ENCODE data around the gene CD2.

Gene CD2

DNA sequence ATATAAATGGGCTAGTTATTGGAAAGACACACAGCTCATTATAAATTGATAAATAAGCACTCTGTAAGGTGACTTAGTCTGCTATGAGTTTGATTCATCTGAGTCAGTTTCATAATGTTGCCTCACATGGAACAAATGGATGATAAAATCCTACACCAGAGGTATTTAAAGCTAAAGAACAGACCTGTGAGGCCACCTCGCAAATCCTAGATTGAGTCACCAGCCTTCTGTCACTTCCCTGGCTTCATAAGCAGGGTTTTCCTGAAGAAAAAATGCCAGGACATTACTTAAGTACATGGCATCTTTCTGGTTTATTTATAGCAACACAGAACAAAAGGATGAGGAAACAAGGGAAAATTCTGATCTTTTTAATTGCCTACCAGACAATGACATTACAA, 18.4 kb downstream of the CD2 start:
- 57% methylated on average over 1 of the region's 1 CpG for WGBS (ENCODE audit: insufficient coverage)
- CTCF ChIA-PET = interaction anchor here (1.1 to 1.7 kb wide), 3 partner anchors 8 to 43 kb away, joined by 3 to 10 read pairs (median 4); no protein-coding TSS in a partner anchor
- H3K9me3 ChIP-seq (ENCODE audit: control extremely low read depth in 1 of 5, control insufficient read depth in 4 of 5, insufficient read depth in 2 of 5, low read depth in 1 of 5, low read length in 4 of 5) = peaks cover 0 to 12% (median 5%) of the 10 kb centered on the region in 5 experiments
- H3K4me3 ChIP-seq (ENCODE audit: control insufficient read depth in 1 of 7, extremely low read depth in 1 of 7, insufficient read depth in 4 of 7, low read depth in 2 of 7, low read length in 6 of 7) = no peak overlapping the region
- H3K27ac ChIP-seq (ENCODE audit: insufficient read depth in 1 of 2, low read depth in 1 of 2, low read length in 2 of 2, poor library complexity in 1 of 2, severe bottlenecking in 2 of 2) = no peak overlapping the region
- H3K36me3 ChIP-seq (ENCODE audit: control insufficient read depth in 4 of 4, insufficient read depth in 4 of 4, low read length in 3 of 4) = no peaks in the 10 kb centered on the region
- POLR2A ChIA-PET = interaction anchor here (0.6 kb wide), 1 partner anchor 9 kb away, joined by 4 read pairs; no protein-coding TSS in a partner anchor
- H3K27me3 ChIP-seq (replicated peaks in 2 of 5; ENCODE audit: control insufficient read depth in 4 of 5, insufficient read depth in 5 of 5, low read length in 4 of 5) = peaks cover 0 to 4% (median 0%) of the 10 kb centered on the region in 5 experiments
- DNase-seq = no peak
- H3K4me1 ChIP-seq (ENCODE audit: control extremely low read depth in 1 of 4, control insufficient read depth in 4 of 4, insufficient read depth in 4 of 4, low read length in 3 of 4) = peaks cover 17 to 37% (median 30%) of the 10 kb centered on the region in 4 experiments

DNA sequence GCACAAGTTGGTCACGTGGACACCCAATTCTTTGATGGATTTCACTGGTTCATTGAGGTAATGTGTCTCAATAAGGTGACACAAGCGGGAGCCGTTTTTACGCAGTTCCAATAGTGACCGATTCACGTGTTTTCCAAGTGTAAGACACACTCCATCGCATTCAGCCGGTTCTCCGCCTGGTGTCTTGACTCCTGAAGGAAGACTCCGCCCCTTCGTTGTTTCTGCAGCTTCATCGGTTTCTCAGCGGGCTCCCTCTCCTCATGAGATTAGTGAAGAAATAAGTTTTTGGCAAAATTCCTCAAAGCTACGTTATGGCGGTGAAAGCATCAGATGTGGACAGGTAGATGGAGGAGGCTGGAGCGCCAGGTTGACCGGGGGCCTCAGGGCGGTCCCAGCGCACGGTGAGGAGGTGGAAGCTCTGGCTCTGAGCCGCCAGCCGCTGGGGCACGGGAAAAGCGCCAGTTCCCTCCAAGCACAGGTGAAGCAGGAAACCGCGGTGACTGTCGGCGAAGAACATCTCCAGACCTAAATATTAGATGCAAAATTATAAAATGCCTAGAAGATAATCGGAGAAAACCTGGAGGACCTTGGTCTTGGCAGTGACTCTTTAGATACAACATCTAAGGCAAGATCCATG, 21.0 kb downstream of the CD2 start:
- DNase-seq = no peak
- WGBS (ENCODE audit: insufficient coverage) = 81% methylated on average over 28 of the region's 29 CpGs
- CTCF ChIA-PET = interaction anchor here (0.6 to 1.5 kb wide), 4 partner anchors 11 to 73 kb away, joined by 3 to 4 read pairs (median 4); no protein-coding TSS in a partner anchor
- peaks cover 0 to 4% (median 0%) of the 10 kb centered on the region in 5 experiments for H3K27me3 ChIP-seq (replicated peaks in 2 of 5; ENCODE audit: control insufficient read depth in 4 of 5, insufficient read depth in 5 of 5, low read length in 4 of 5)
- peaks cover 5 to 21% (median 6%) of the 10 kb centered on the region in 4 experiments for H3K4me1 ChIP-seq (ENCODE audit: control extremely low read depth in 1 of 4, control insufficient read depth in 4 of 4, insufficient read depth in 4 of 4, low read length in 3 of 4)
- POLR2A ChIA-PET = no interaction called here
- H3K36me3 ChIP-seq (ENCODE audit: control insufficient read depth in 4 of 4, insufficient read depth in 4 of 4, low read length in 3 of 4) = no peaks in the 10 kb centered on the region
- H3K27ac ChIP-seq (ENCODE audit: insufficient read depth in 1 of 2, low read depth in 1 of 2, low read length in 2 of 2, poor library complexity in 1 of 2, severe bottlenecking in 2 of 2) = no peak overlapping the region
- H3K9me3 ChIP-seq (ENCODE audit: control extremely low read depth in 1 of 5, control insufficient read depth in 4 of 5, insufficient read depth in 2 of 5, low read depth in 1 of 5, low read length in 4 of 5) = peaks cover 0 to 12% (median 5%) of the 10 kb centered on the region in 5 experiments
- no peak overlapping the region for H3K4me3 ChIP-seq (ENCODE audit: control insufficient read depth in 1 of 7, extremely low read depth in 1 of 7, insufficient read depth in 4 of 7, low read depth in 2 of 7, low read length in 6 of 7)

GRCh38 chr1:116777831-116778830, 23.9 kb downstream of the CD2 start:
- ChIA-PET POLR2A (no interaction called here), CTCF (interaction anchor here (0.8 to 1.3 kb wide), 3 partner anchors 8 to 38 kb away, joined by 3 to 5 read pairs (median 3); partner anchors contain the start of gene CD2)
- no peak for DNase-seq
- WGBS (ENCODE audit: insufficient coverage) = 100% methylated on average over 1 of the region's 3 CpGs
- peaks cover 0 to 12% (median 5%) of the 10 kb centered on the region in 5 experiments for H3K9me3 ChIP-seq (ENCODE audit: control extremely low read depth in 1 of 5, control insufficient read depth in 4 of 5, insufficient read depth in 2 of 5, low read depth in 1 of 5, low read length in 4 of 5)
- H3K36me3 ChIP-seq (ENCODE audit: control insufficient read depth in 4 of 4, insufficient read depth in 4 of 4, low read length in 3 of 4) = no peaks in the 10 kb centered on the region
- no peaks in the 10 kb centered on the region for H3K27me3 ChIP-seq (replicated peaks in 2 of 5; ENCODE audit: control insufficient read depth in 4 of 5, insufficient read depth in 5 of 5, low read length in 4 of 5)
- H3K4me1 ChIP-seq (ENCODE audit: control extremely low read depth in 1 of 4, control insufficient read depth in 4 of 4, insufficient read depth in 4 of 4, low read length in 3 of 4) = peaks cover 0 to 9% (median 0%) of the 10 kb centered on the region in 4 experiments
- no peak overlapping the region for H3K4me3 ChIP-seq (ENCODE audit: control insufficient read depth in 1 of 7, extremely low read depth in 1 of 7, insufficient read depth in 4 of 7, low read depth in 2 of 7, low read length in 6 of 7)
- no peak overlapping the region for H3K27ac ChIP-seq (ENCODE audit: insufficient read depth in 1 of 2, low read depth in 1 of 2, low read length in 2 of 2, poor library complexity in 1 of 2, severe bottlenecking in 2 of 2)

GRCh38 chr1:116781034-116781433, 26.8 kb downstream of the CD2 start:
- Histone ChIP-seq H3K36me3 (ENCODE audit: control insufficient read depth in 4 of 4, insufficient read depth in 4 of 4, low read length in 3 of 4) (no peaks in the 10 kb centered on the region), H3K4me3 (ENCODE audit: control insufficient read depth in 1 of 7, extremely low read depth in 1 of 7, insufficient read depth in 4 of 7, low read depth in 2 of 7, low read length in 6 of 7) (no peak overlapping the region), H3K9me3 (ENCODE audit: control extremely low read depth in 1 of 5, control insufficient read depth in 4 of 5, insufficient read depth in 2 of 5, low read depth in 1 of 5, low read length in 4 of 5) (peaks cover 0 to 6% (median 1%) of the 10 kb centered on the region in 5 experiments), H3K27ac (ENCODE audit: insufficient read depth in 1 of 2, low read depth in 1 of 2, low read length in 2 of 2, poor library complexity in 1 of 2, severe bottlenecking in 2 of 2) (no peak overlapping the region), H3K27me3 (replicated peaks in 2 of 5; ENCODE audit: control insufficient read depth in 4 of 5, insufficient read depth in 5 of 5, low read length in 4 of 5) (no peaks in the 10 kb centered on the region), H3K4me1 (ENCODE audit: control extremely low read depth in 1 of 4, control insufficient read depth in 4 of 4, insufficient read depth in 4 of 4, low read length in 3 of 4) (peaks cover 0 to 9% (median 0%) of the 10 kb centered on the region in 4 experiments)
- no peak for DNase-seq
- POLR2A ChIA-PET = interaction anchor here (0.6 kb wide), 1 partner anchor 9 kb away, joined by 4 read pairs; no protein-coding TSS in a partner anchor
- 100% methylated on average over 1 of the region's 6 CpGs for WGBS (ENCODE audit: insufficient coverage)
- CTCF ChIA-PET = no interaction called here

GRCh38 chr1:116785006-116785405, 30.8 kb downstream of the CD2 start:
- CTCF ChIA-PET = interaction anchor here (1.4 to 1.9 kb wide), 2 partner anchors 16 to 33 kb away, joined by 4 to 6 read pairs; no protein-coding TSS in a partner anchor

GRCh38 chr1:116786049-116786448, 31.8 kb downstream of the CD2 start:
- no CpG with 5 or more reads among the region's 1 CpG for WGBS (ENCODE audit: insufficient coverage)
- Histone ChIP-seq H3K4me3 (ENCODE audit: control insufficient read depth in 1 of 7, extremely low read depth in 1 of 7, insufficient read depth in 4 of 7, low read depth in 2 of 7, low read length in 6 of 7) (no peak overlapping the region), H3K4me1 (ENCODE audit: control extremely low read depth in 1 of 4, control insufficient read depth in 4 of 4, insufficient read depth in 4 of 4, low read length in 3 of 4) (no peaks in the 10 kb centered on the region), H3K9me3 (ENCODE audit: control extremely low read depth in 1 of 5, control insufficient read depth in 4 of 5, insufficient read depth in 2 of 5, low read depth in 1 of 5, low read length in 4 of 5) (peaks cover 0 to 6% (median 3%) of the 10 kb centered on the region in 5 experiments), H3K36me3 (ENCODE audit: control insufficient read depth in 4 of 4, insufficient read depth in 4 of 4, low read length in 3 of 4) (no peaks in the 10 kb centered on the region), H3K27me3 (replicated peaks in 2 of 5; ENCODE audit: control insufficient read depth in 4 of 5, insufficient read depth in 5 of 5, low read length in 4 of 5) (no peaks in the 10 kb centered on the region), H3K27ac (ENCODE audit: insufficient read depth in 1 of 2, low read depth in 1 of 2, low read length in 2 of 2, poor library complexity in 1 of 2, severe bottlenecking in 2 of 2) (no peak overlapping the region)
- ChIA-PET POLR2A (no interaction called here), CTCF (interaction anchor here (0.7 to 1.9 kb wide), 5 partner anchors 17 to 1251 kb away, joined by 3 to 6 read pairs (median 4); partner anchors contain the start of gene CD2)
- no peak for DNase-seq

More at GRCh38 chr1:116785006-116785405, 30.8 kb downstream of the CD2 start:
- H3K27ac ChIP-seq (ENCODE audit: insufficient read depth in 1 of 2, low read depth in 1 of 2, low read length in 2 of 2, poor library complexity in 1 of 2, severe bottlenecking in 2 of 2) = no peak overlapping the region
- no peaks in the 10 kb centered on the region for H3K36me3 ChIP-seq (ENCODE audit: control insufficient read depth in 4 of 4, insufficient read depth in 4 of 4, low read length in 3 of 4)
- POLR2A ChIA-PET = no interaction called here
- 95% methylated on average over 3 of the region's 4 CpGs for WGBS (ENCODE audit: insufficient coverage)
- no peak overlapping the region for H3K4me3 ChIP-seq (ENCODE audit: control insufficient read depth in 1 of 7, extremely low read depth in 1 of 7, insufficient read depth in 4 of 7, low read depth in 2 of 7, low read length in 6 of 7)
- H3K4me1 ChIP-seq (ENCODE audit: control extremely low read depth in 1 of 4, control insufficient read depth in 4 of 4, insufficient read depth in 4 of 4, low read length in 3 of 4) = no peaks in the 10 kb centered on the region
- peaks cover 0 to 6% (median 3%) of the 10 kb centered on the region in 5 experiments for H3K9me3 ChIP-seq (ENCODE audit: control extremely low read depth in 1 of 5, control insufficient read depth in 4 of 5, insufficient read depth in 2 of 5, low read depth in 1 of 5, low read length in 4 of 5)
- DNase-seq = no peak
- no peaks in the 10 kb centered on the region for H3K27me3 ChIP-seq (replicated peaks in 2 of 5; ENCODE audit: control insufficient read depth in 4 of 5, insufficient read depth in 5 of 5, low read length in 4 of 5)

Data from common myeloid progenitor, CD34-positive (primary cell).